Ascending aorta (tissue), 2 donors: ENCODE measurements around the gene ODF2. TPM values are rescaled to one million over a fixed set of nuclear protein-coding genes. Genes with fewer than 3 reads are reported as not detected.
"Not testable (repeated sequence)": the region's sequence is repeated elsewhere in the genome, so short reads cannot be mapped to it uniquely, and the experiment has no call there.

Source experiments
- DNase-seq, 2 donors: peaks; one replicate each; pipeline ENCODE4 v3.0.0-alpha.2; 2019; ENCODE audit warnings: low spot score in 2 of 2
- H3K27ac ChIP-seq, 2 donors: fragments of 200-600 bp; sonication (generic); one replicate each; pipeline ENCODE4 v1.5.1; 2016 to 2017; ENCODE audit warnings: mild to moderate bottlenecking in 1 of 2
- H3K27me3 ChIP-seq: fragments of 200-600 bp; sonication (generic); one replicate; pipeline ENCODE4 v1.5.1; 2017
- H3K36me3 ChIP-seq, 2 donors: fragments of 200-600 bp; sonication (generic); one replicate each; pipeline ENCODE4 v1.5.1; 2016
- H3K4me1 ChIP-seq, 2 donors: fragments of 200-600 bp; sonication (generic); one replicate each; pipeline ENCODE4 v1.5.1; 2016 to 2017; ENCODE audit warnings: mild to moderate bottlenecking in 1 of 2
- H3K4me3 ChIP-seq, 2 donors: fragments of 200-600 bp; sonication (generic); one replicate each; pipeline ENCODE4 v1.5.1; 2016 to 2017; ENCODE audit warnings: mild to moderate bottlenecking in 1 of 2
- H3K9me3 ChIP-seq, 2 donors: fragments of 200-600 bp; sonication (generic); one replicate each; pipeline ENCODE4 v1.5.1; 2016
- intact Hi-C: fragments of 100-400 bp; cut with DNase I; formaldehyde crosslinking; loops from one replicate; pipeline ENCODE4 v1.15.1; 2023
- total RNA-seq: library from RNA; depleted of rRNA; stranded (reverse); fragments of >200 nt; gene quantifications from one replicate; pipeline ENCODE4 v1.1.0, GENCODE V29; 2016
- TF ChIP-seq, protein P1 (sequence below), 3 experiments: fragments of 200-600 bp in 2 of 3; fragments of 450-650 bp in 1 of 3; sonication (generic) in 2 of 3; IDR thresholded peaks; one replicate each; pipeline ENCODE4 v1.5.1; 2016 to 2019; ENCODE audit warnings: antibody characterized with exemption in 3 of 3, mild to moderate bottlenecking in 1 of 3, moderate library complexity in 1 of 3

ODF2 gene
- total RNA-seq, 1 donor from 2014 or later = 26.9 TPM

DNA sequence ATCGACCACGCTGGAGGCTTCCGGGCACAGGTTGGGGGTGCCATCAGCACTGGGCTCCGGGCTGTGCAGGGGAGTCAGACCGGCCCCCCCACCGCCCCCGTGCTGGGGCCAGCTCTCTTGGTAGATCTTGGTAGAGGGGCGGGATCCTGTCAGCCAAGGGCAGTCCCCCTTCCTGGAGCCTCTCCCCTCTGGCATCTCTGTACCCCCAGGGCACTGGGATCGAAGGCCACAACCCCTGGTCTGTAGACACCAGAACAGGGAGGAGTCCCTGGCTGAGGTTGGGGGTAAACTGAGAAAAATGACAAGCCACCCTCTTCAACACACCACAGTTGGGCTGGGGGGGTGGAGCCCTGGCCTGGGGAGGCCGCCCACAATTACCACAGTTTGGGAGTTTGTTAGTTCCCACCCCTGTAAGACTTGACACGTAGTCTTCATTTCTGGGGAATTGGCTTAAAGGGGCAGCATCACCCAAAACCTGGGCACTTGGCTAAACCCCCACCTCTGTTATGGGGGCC, 34.3 kb upstream of the ODF2 start:
- Histone ChIP-seq H3K9me3 (no peaks in the 10 kb centered on the region), H3K4me3 (peak overlapping the region; percentile 89 to 93), H3K36me3 (peaks cover 0 to 13% of the 10 kb centered on the region in 2 donors), H3K27ac (peak overlapping the region; percentile 82), H3K4me1 (peaks cover 0 to 17% of the 10 kb centered on the region in 2 donors), H3K27me3 (no peaks in the 10 kb centered on the region)
- DNase-seq = peak in 1 of 2 donors; percentile 68
- TF ChIP-seq, protein P1, sequence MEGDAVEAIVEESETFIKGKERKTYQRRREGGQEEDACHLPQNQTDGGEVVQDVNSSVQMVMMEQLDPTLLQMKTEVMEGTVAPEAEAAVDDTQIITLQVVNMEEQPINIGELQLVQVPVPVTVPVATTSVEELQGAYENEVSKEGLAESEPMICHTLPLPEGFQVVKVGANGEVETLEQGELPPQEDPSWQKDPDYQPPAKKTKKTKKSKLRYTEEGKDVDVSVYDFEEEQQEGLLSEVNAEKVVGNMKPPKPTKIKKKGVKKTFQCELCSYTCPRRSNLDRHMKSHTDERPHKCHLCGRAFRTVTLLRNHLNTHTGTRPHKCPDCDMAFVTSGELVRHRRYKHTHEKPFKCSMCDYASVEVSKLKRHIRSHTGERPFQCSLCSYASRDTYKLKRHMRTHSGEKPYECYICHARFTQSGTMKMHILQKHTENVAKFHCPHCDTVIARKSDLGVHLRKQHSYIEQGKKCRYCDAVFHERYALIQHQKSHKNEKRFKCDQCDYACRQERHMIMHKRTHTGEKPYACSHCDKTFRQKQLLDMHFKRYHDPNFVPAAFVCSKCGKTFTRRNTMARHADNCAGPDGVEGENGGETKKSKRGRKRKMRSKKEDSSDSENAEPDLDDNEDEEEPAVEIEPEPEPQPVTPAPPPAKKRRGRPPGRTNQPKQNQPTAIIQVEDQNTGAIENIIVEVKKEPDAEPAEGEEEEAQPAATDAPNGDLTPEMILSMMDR (IDR thresholded peaks at IDR 0.05) = no peak
- intact Hi-C loops = loop anchor here (2.0 kb wide), 2 partner anchors 51 to 59 kb away; partner anchors contain the start of gene URM1

DNA sequence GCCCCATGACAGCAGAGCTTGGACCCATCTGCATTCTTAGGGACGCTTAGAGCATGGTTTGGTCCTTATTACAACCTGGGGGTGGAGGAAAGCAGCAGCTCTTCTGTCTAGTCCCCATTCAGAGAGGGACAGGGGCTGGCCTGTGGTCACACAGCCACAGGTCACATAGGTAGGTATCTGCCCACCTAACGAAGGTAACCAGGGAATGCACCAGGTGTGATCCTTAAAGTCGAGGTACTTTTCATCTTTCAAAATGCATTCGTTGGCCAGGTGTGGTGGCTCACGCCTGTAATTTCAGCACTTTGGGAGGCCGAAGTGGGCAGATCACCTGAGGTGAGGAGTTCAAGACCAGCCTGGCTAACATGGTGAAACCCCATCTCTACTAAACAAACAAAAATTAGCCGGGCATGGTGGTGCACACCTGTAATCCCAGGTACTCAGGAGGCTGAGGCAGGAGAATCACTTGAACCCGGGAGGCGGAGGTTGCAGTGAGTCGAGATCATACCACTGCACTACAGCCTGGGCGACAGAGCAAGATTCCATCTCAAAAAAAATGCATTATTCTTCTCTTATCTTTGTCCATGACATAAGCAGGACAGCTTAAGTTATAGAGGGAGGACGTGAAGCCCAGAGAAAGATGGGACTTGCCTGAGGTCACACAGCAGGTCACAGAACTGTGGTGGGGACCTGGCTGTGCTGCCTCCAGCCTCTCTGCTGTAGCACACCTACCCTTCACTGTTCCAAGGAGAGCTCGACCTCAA, 33.6 kb upstream of the ODF2 start:
- peak overlapping the region; percentile 82 for H3K27ac ChIP-seq
- H3K4me3 ChIP-seq = peak overlapping the region in 1 of 2 donors; percentile 93
- DNase-seq, H3K27me3 ChIP-seq, intact Hi-C loops, H3K9me3 ChIP-seq: not testable (repeated sequence)
- peaks cover 0 to 17% of the 10 kb centered on the region in 2 donors for H3K36me3 ChIP-seq
- H3K4me1 ChIP-seq = peaks cover 0 to 17% of the 10 kb centered on the region in 2 donors

DNA sequence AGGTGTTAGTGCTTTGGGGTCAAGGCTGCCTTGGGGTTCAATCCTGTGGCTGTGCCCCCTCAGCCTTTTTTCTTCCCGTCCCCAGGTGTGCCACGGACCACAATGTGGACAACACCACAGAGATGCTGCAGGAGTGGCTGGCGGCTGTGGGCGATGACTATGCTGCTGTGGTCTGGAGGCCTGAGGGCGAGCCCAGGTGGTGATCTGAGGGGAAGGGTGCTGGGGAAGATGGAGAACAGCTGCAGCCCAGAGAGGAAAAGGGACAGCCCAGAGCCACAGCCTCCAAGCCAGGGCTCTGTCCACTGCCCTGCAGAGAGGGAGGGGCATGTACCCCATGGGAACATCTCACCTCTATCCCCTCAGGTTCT, 33.0 kb upstream of the ODF2 start:
- Histone ChIP-seq H3K27ac (no peak overlapping the region), H3K4me3 (no peak overlapping the region), H3K9me3 (no peaks in the 10 kb centered on the region), H3K36me3 (peaks cover 0 to 19% of the 10 kb centered on the region in 2 donors), H3K27me3 (no peaks in the 10 kb centered on the region), H3K4me1 (peaks cover 0 to 17% of the 10 kb centered on the region in 2 donors)
- TF ChIP-seq, protein P1 (IDR thresholded peaks at IDR 0.05) = no peak
- intact Hi-C loops = no loop called here
- no peak for DNase-seq

DNA sequence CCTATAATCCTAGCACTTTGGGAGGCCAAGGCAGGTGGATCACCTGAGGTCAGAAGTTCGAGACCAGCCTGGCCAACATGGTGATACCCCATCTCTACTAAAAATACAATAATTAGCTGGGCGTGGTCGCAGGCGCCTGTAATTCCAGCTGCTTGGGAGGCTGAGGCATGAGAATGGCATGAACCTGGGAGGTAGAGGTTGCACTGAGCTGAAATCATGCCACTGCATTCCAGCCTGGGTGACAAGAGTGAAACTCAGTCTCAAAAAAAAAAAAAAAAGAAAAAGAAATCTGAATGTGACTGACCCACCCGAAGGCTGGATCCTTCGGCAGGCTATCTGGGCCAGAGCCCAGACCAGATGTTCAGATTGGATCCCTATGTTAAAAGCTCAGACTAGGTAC, 32.5 kb upstream of the ODF2 start:
- Histone ChIP-seq H3K36me3 (peaks cover 3 to 19% of the 10 kb centered on the region in 2 donors), H3K4me1 (peaks cover 0 to 17% of the 10 kb centered on the region in 2 donors)
- H3K4me3 ChIP-seq, intact Hi-C loops, DNase-seq, H3K27me3 ChIP-seq, H3K9me3 ChIP-seq, H3K27ac ChIP-seq: not testable (repeated sequence)

DNA sequence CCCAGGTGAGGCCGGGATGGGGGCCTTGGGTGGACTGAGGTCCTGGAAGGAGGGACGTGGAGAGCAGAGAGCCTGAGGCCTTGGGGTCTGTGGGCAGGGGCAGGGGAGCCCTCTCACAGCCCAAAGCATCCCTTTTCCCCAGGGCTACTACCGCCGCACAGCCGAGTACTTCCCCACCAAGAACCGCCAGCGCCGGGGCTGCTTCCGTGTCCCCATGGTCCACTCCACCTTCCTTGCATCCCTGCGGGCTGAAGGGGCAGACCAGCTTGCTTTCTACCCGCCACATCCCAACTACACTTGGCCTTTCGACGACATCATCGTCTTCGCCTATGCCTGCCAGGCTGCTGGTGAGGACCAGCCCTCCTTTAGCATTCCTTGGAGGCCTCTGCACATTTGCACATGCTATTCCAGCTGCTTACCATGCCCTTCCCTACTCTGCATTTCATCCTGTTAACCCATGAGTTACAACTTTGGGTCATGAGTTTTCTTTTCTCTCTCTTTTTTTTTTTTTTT, 31.5 kb upstream of the ODF2 start:
- H3K4me3 ChIP-seq = no peak overlapping the region
- peaks cover 4 to 19% of the 10 kb centered on the region in 2 donors for H3K36me3 ChIP-seq
- no peaks in the 10 kb centered on the region for H3K27me3 ChIP-seq
- TF ChIP-seq, protein P1 (IDR thresholded peaks at IDR 0.05) = no peak
- no peak overlapping the region for H3K27ac ChIP-seq
- H3K9me3 ChIP-seq = no peaks in the 10 kb centered on the region
- DNase-seq = no peak
- intact Hi-C loops = no loop called here
- H3K4me1 ChIP-seq = peaks cover 0 to 14% of the 10 kb centered on the region in 2 donors

DNA sequence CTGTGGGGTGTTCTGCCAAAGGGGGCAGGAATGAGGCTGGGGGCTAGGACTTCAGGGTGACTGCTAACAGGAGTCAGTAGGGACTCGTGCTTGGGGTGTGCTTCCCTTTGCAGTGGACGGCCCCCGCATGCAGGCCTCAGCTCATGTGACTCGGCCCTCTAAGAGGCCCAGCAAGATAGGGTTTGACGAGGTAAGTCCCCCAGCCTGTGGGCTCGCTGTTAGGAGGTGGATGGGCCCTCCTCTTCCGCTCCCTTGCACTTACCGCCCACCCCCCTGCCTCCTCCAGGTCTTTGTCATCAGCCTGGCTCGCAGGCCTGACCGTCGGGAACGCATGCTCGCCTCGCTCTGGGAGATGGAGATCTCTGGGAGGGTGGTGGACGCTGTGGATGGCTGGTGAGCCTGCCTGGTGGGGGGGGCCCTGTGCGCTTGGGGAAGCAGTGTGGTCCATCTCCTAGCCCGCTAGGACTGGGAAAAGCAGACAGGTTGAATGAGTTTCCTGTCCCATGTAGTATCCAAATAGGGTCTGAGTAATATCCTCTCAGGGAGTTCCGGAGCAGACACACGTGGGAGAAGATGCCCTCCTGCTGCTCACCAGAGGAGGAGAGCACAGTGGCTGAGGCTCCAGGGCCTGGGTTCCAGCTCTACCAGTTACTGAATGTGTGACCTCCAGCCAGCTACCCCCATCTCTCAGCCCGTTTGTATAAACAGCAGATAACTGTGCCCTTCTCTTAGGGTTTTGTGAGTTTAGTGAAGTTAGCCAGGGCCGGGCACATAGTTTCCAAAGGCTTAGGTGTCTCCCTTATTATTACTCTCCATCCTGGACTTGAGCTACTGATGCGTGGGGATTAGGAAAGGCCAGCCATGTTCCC, 26.9 kb upstream of the ODF2 start:
- TF ChIP-seq, protein P1 (IDR thresholded peaks at IDR 0.05) = no peak
- peaks cover 11 to 31% of the 10 kb centered on the region in 2 donors for H3K36me3 ChIP-seq
- H3K9me3 ChIP-seq = no peaks in the 10 kb centered on the region
- H3K27ac ChIP-seq = no peak overlapping the region
- DNase-seq = no peak
- H3K4me1 ChIP-seq = no peaks in the 10 kb centered on the region
- no peak overlapping the region for H3K4me3 ChIP-seq
- intact Hi-C loops = no loop called here
- no peaks in the 10 kb centered on the region for H3K27me3 ChIP-seq
